NCI-H187 (cell line): ENCODE data around the gene ZNF211.

ENCODE experiments used
- DNase-seq, 2 experiments: peaks; one replicate each; lab custom pipeline; 2025; lab: John Stamatoyannopoulos, UW

ZNF211 gene

DNA sequence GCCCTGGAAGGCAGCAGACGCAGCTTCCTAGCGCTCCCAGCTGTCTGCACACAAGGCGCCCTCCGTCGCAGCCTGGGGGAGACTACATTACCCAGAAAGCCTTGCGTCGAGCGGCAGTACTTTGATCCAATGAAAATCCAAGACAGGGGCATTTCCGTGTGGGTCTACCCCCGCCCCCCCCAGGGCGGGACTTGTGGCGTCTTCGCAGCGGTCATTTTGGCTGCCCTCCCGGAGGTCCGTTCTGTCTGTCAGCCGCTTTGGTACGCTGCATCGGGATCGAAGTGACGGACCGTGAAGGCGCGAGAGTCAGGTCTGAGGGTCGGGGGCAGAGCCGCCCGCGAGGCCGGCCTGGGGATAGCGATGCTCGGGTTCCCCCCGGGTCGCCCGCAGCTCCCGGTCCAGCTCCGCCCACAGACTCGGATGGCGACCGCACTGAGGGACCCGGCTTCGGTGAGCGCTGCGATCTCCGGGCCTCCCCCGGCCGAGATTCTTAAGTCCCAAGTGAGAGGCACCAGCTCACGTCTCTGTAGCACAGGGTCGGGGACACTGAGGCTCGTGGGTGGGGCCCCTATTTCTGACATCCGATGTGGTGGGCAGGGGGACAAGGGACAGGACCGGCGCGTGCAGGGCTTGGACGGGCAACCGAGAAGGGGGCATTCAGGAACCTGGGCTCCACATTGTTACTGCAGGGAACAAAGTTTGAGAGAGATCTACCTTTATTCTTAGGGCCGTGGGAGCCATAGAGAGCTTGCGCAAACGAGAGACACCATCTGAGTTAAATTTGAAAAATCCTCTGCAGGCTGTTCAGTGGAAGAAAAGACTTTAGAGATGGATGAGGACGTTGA lies at the start of gene ZNF211:
Gene ZNF211, plus strand, starts transcription at position 182 of the 845 bp plus-strand sequence. Its CDS starts 179 bp downstream, at position 361.
- peak; percentile 84 to 94 for DNase-seq

DNA sequence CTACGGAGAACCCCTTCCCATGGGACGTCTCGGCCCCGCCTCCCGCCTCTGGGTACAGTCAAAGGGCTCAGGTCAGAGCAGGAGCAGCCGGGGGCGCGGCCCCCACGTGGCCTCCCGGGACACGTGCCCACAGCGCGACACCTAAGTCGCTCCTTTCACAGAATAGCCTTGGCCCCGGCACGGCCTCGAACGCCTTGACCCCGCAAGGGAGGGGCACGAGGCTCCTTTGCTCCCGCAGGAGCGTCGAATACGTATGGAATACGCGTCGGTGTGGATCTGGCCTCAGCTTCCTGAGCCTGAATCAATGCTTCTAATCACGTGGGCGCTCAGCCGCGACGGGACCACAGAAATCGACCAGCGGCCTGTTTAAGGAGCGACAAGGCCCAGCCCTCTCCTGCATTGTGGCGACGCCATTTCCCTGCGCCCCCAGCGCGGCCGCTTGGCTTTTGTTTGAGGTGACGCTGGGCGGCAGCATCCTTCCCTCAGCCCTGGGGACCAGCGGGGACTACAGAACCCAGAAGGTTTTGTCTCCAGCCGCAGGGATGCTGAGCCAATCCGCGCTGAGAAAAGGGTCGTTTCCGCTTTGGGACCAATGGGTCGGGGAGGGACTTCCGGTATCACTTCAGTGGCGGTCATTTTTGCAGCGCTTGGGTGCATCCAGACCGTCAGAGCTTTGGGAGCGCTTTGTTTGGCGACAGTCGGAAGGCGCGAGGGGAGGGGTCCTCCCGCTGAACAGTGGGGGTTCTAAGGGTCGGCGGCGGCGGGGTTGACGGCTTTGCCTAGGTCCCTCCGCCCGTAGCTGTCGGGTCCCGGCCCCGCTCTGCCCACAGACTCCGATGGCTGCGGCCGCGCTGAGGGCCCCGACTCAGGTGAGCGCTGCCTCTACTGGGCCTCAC lies 49.2 kb upstream of the ZNF211 start, which contains the start of gene ZIK1:
Gene ZIK1, plus strand, starts transcription at position 625 of the 896 bp plus-strand sequence. Its CDS starts 212 bp downstream, at position 837.
- DNase-seq, result peak; percentile 58 to 82

DNA sequence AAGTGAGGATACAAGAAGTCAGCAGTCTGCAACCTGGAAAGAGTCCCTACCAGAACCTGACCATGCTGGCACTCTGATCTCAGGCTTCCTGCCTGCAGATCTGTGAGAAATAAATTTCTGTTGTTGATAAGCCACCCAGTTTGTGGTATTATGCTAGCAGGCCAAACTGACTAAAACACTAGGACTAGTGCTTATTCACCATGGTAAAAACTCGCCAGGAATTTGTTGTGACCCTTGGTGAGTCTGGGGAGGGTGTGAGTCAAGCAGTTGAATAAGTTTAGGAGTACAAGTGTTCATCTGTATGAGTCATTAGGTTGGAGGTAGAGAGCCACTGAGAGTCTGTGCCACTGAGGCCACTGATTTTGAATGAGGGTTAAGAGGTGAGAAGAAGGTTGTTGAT lies 45.4 kb upstream of the ZNF211 start:
- DNase-seq, result no peak

DNA sequence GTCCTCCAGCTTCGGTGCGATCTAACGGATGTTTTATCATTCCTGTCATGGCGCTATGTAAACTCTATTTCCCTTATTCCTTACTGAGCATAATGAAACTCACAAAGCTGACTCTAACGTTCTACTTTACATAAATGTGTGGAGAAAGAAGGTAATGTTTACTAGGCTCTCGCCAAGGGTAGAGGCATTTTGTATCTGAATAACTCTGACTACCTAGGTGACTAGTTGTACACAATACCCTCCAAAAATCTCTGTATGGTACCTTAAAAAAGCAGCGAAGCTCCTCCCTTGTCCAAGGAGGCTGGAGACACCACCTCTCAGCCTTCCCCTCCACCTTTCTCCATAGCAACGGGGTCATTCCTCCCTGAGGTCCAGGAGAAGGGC lies 33.6 kb upstream of the ZNF211 start:
- DNase-seq, result no peak

GRCh38 chr19:57599761-57600383 lies 33.1 kb upstream of the ZNF211 start, which contains the start of gene ZNF530:
ZNF530 (plus strand) TSS chr19:57599885; CDS start chr19:57604346, 4,461 bp downstream.
- DNase-seq, result peak; percentile 72 to 77

DNA sequence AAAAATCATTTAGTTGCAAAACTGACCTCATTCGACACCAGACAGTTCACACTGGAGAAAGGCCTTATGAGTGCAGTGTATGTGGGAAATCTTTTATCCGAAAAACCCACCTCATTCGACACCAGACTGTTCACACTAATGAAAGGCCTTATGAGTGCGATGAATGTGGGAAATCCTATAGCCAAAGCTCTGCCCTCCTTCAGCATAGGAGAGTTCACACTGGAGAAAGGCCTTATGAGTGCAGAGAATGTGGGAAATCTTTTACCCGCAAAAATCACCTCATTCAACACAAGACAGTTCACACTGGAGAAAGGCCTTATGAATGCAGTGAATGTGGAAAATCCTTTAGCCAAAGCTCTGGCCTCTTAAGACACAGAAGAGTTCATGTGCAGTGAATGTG lies 26.0 kb upstream of the ZNF211 start:
- DNase-seq, result no peak

- no peak for DNase-seq
These were observed 21.9 kb upstream of the ZNF211 start for GRCh38 chr19:57611113-57611512.

GRCh38 chr19:57613941-57614743 lies 18.8 kb upstream of the ZNF211 start, which contains the start of gene ZNF134:
ZNF134 (plus strand) TSS chr19:57614242; CDS start chr19:57619469, 5,227 bp downstream.
- peak; percentile 60 to 69 for DNase-seq

DNA sequence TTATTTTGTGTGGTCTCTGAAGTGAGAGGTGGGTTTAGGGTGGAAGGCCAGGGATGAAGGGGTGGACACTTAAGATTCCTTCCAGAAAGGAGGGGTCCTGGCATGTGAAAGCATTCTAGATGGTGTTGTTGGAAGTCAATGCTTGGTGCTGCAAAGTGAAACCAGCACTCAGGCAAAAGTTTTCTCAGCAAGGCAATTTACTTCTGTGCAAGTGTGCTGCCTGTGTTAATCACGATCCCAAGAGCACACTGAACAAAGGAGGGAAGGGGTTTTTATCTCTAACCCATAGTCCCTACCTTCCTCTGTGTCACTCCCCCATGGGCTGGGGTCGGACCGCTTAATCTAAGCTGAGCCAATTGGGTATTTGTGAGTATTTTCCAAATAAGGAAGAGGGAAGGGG lies 17.6 kb upstream of the ZNF211 start:
- no peak for DNase-seq

DNA sequence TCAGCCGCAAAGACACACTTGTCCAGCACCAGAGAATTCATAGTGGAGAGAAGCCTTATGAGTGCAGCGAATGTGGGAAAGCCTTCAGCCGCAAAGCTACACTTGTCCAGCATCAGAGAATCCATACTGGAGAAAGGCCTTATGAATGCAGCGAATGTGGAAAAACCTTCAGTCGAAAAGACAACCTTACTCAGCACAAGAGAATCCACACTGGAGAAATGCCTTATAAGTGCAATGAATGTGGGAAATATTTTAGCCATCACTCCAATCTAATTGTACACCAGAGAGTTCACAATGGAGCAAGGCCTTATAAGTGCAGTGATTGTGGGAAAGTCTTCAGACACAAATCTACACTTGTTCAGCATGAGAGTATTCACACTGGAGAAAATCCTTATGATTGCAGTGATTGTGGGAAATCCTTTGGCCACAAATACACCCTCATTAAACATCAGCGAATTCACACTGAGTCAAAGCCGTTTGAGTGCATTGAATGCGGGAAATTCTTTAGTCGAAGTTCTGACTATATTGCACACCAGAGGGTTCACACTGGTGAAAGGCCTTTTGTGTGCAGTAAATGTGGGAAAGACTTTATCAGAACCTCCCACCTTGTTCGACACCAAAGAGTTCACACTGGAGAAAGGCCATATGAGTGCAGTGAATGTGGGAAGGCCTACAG lies 12.2 kb upstream of the ZNF211 start:
- no peak for DNase-seq

DNA sequence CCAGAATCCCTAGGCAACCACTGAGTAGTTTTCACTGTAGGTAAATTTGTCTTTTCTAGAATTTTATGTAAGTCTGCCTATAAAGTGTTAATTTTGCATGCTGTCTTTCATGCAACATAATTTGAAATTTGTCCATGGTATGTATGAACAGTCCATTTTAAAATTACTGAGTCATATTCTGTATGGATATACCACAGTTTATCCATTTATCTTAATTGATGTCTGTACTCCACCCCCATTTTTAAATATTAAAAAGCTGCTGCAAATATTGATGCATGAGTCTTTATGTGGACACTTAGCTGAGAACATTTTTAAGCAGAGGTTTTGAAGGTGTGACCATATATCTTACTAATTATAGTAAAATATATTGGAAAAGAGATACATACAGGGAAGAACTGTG lies 9.9 kb upstream of the ZNF211 start:
- no peak for DNase-seq

DNA sequence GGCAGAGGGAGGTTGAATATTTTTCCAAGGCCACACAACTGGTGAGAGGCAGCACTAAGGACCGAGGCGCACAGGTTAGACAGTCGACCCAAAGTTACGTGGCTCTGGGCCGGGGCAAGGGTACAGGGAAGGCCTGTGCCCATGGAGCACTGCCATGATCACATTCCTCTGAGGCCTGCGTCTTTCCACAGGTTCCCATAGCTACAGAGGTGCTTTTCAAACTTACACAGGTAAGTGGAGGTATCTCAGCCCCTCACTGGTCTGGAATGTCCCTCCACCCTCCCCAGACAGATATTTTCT lies 814 bp downstream of the ZNF211 start:
- DNase-seq, result no peak

DNA sequence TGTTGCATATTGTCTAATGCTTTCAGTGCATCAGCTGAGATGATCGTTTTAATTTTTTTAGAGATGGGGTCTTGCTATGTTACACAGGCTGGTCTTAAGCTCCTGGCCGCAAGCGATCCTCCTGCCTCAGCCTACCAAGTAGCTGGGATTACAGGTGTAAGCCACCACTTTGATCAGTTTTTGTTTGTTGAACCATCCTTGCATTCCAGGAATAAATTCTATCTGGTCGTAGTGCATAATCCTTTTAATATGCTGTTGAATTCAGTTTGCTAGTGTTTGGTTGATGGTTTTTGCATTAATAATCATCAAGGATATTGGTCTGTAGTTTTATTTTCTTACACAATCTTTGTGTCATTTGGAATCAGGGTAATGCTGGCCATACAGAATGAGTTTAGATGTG lies 4.4 kb downstream of the ZNF211 start:
- DNase-seq, result no peak

- no peak for DNase-seq
These were observed 8.8 kb downstream of the ZNF211 start for GRCh38 chr19:57641715-57642234.

GRCh38 chr19:57642396-57643046 lies 9.6 kb downstream of the ZNF211 start:
- no peak for DNase-seq

DNA sequence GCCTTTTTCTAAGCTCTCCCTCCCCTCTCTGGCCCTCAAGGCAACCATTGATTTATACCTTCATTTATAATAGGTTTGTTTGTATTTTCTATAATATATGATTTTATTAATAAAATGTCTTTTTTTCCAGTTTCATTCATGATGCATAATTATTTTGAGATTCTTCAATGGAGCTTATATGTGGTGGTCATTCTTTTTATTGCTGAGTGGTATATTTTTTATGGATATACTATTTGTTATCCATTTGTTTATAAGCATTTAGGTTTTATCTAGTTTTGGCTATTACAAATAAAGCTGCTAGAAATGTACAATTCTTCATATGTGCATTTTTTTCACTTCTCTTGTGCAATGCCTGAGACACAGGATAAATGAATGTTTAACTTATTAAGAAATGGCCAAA lies 10.8 kb downstream of the ZNF211 start:
- DNase-seq, result no peak

GRCh38 chr19:57648331-57649003 lies 15.5 kb downstream of the ZNF211 start:
- DNase-seq, result no peak

DNA sequence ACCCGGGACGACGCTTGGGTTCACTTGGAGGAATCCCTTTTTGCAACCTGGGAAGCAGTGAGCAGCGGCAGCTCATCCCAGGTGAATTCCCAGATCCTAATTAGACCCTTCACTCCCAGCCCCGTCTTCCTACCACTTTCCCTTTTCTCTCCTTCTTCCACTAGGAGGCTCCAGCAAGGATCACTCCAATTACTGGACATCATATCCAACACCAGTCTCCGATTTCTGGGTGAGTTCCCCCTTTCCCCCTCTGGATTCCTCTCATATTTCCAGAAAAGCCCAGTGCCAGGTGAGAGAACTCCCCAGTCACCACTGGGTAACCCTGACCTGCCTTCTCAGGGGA lies 18.7 kb downstream of the ZNF211 start:
- DNase-seq, result no peak

DNA sequence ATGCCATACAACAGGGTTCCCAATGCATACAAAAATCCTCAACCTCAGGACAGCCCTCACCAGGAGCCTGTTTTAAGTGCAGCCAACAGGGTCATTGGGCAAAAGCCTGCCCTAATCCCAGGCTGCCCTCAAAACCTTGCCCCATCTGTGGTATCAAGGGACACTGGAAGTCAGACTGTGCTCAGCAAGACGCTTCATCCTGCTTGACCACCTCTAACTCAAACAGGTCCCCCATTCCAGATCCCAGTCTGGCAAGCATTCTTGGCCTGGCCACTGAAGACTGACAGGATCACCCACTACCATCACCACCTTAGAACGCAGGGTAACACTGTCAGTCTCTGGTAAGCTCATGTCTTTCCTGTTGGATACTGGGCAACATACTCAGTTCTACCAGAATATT lies 20.7 kb downstream of the ZNF211 start:
- no peak for DNase-seq

- no peak for DNase-seq
These were observed 22.5 kb downstream of the ZNF211 start for GRCh38 chr19:57655443-57655842.
